Common myeloid progenitor, CD34-positive (primary cell): ENCODE results near the gene IFT74.

Experiments
- CTCF ChIA-PET: fragments of 350-600 bp; sonication (Branson Sonifier 250); formaldehyde crosslinking; loops from one replicate; lab custom pipeline; 2021; ENCODE audit warnings: antibody characterized with exemption; lab: Charles Lee
- POLR2A ChIA-PET: fragments of 350-600 bp; sonication (Branson Sonifier 250); formaldehyde crosslinking; loops from one replicate; lab custom pipeline; 2021; ENCODE audit warnings: antibody characterized with exemption; lab: Charles Lee
- DNase-seq, 3 donors: peaks; one replicate each; pipeline versions ENCODE4 v3.0.0 to v3.0.0-alpha.2; 2013
- H3K27ac ChIP-seq, 2 experiments: 1 replicate in 1 of 2; 2 replicates in 1 of 2; pipeline ENCODE4 v1.7.0; 2013; ENCODE audit warnings: inconsistent platforms in 2 of 2, low read length in 2 of 2, mild to moderate bottlenecking in 2 of 2, low read depth in 1 of 2, moderate library complexity in 1 of 2; ENCODE audit not compliant: severe bottlenecking in 2 of 2, insufficient read depth in 1 of 2, poor library complexity in 1 of 2
- H3K27me3 ChIP-seq, 5 experiments: replicated peaks in 2 of 5; 1 replicate in 3 of 5; 2 replicates in 2 of 5; pipeline versions ENCODE4 v1.6.1 to v1.7.0; 2013; ENCODE audit warnings: low read length in 4 of 5, mild to moderate bottlenecking in 2 of 5, moderate library complexity in 2 of 5, inconsistent platforms in 1 of 5; ENCODE audit not compliant: insufficient read depth in 5 of 5, control insufficient read depth in 4 of 5
- H3K36me3 ChIP-seq, 4 experiments: 1 replicate in 2 of 4; 2 replicates in 2 of 4; pipeline versions ENCODE4 v1.6.1 to v1.7.0; 2013; ENCODE audit warnings: low read length in 3 of 4, control low read depth in 1 of 4, mild to moderate bottlenecking in 1 of 4; ENCODE audit not compliant: control insufficient read depth in 4 of 4, insufficient read depth in 4 of 4
- H3K4me1 ChIP-seq, 4 experiments: 1 replicate in 3 of 4; 2 replicates in 1 of 4; pipeline versions ENCODE4 v1.6.1 to v1.7.1; 2013; ENCODE audit warnings: low read length in 3 of 4, mild to moderate bottlenecking in 3 of 4, control low read depth in 1 of 4, inconsistent platforms in 1 of 4, moderate library complexity in 1 of 4; ENCODE audit not compliant: control insufficient read depth in 4 of 4, insufficient read depth in 4 of 4; ENCODE audit errors: control extremely low read depth in 1 of 4
- H3K4me3 ChIP-seq, 7 experiments: 1 replicate in 4 of 7; 2 replicates in 3 of 7; pipeline versions ENCODE4 v1.5.1 to v1.7.0; 2013; ENCODE audit warnings: mild to moderate bottlenecking in 7 of 7, low read length in 6 of 7, moderate library complexity in 6 of 7, inconsistent platforms in 2 of 7, low read depth in 2 of 7, control low read depth in 1 of 7; ENCODE audit not compliant: insufficient read depth in 4 of 7, control insufficient read depth in 1 of 7; ENCODE audit errors: extremely low read depth in 1 of 7
- H3K9me3 ChIP-seq, 5 experiments: 1 replicate in 4 of 5; 2 replicates in 1 of 5; pipeline versions ENCODE4 v1.6.1 to v1.7.1; 2013; ENCODE audit warnings: low read length in 4 of 5, mild to moderate bottlenecking in 2 of 5, inconsistent platforms in 1 of 5, low read depth in 1 of 5, moderate library complexity in 1 of 5; ENCODE audit not compliant: control insufficient read depth in 4 of 5, insufficient read depth in 2 of 5; ENCODE audit errors: control extremely low read depth in 1 of 5
- WGBS: methylation state at CpG from one replicate; pipeline ENCODE4 v1.1.5; 2013; ENCODE audit not compliant: insufficient coverage; 5-methylcytosine and 5-hydroxymethylcytosine counted together

Gene IFT74

GRCh38 chr9:26949637-26950069 lies 6.6 kb upstream of the IFT74 start:
- no peak for DNase-seq
- H3K4me3 ChIP-seq = no peak overlapping the region
- H3K27me3 ChIP-seq = no peaks in the 10 kb centered on the region
- no peaks in the 10 kb centered on the region for H3K36me3 ChIP-seq
- ChIA-PET POLR2A (no interaction called here), CTCF (no interaction called here)
- H3K9me3 ChIP-seq = no peaks in the 10 kb centered on the region
- H3K27ac ChIP-seq = no peak overlapping the region
- H3K4me1 ChIP-seq = peaks cover 12 to 26% (median 18%) of the 10 kb centered on the region in 4 experiments
- WGBS = 95% methylated on average over 5 of the region's 6 CpGs

- peak in 1 of 3 donors; percentile 16 for DNase-seq
- no CpG with 5 or more reads among the region's 1 CpG for WGBS
- POLR2A ChIA-PET = no interaction called here
- Histone ChIP-seq H3K4me1 (peaks cover 11 to 30% (median 18%) of the 10 kb centered on the region in 4 experiments), H3K27me3 (no peaks in the 10 kb centered on the region), H3K27ac (no peak overlapping the region), H3K4me3 (no peak overlapping the region), H3K36me3 (no peaks in the 10 kb centered on the region), H3K9me3 (no peaks in the 10 kb centered on the region)
- CTCF ChIA-PET = no interaction called here
These were observed 5.7 kb upstream of the IFT74 start for GRCh38 chr9:26950521-26950920.

GRCh38 chr9:26951794-26952193 lies 4.4 kb upstream of the IFT74 start:
- no peaks in the 10 kb centered on the region for H3K36me3 ChIP-seq
- no peak overlapping the region for H3K4me3 ChIP-seq
- ChIA-PET POLR2A (no interaction called here), CTCF (interaction anchor here (0.6 kb wide), 1 partner anchor 40 kb away, joined by 3 read pairs; no protein-coding TSS in a partner anchor)
- H3K27ac ChIP-seq = no peak overlapping the region
- no peaks in the 10 kb centered on the region for H3K9me3 ChIP-seq
- peaks cover 3 to 28% (median 17%) of the 10 kb centered on the region in 4 experiments for H3K4me1 ChIP-seq
- no peak for DNase-seq
- no peaks in the 10 kb centered on the region for H3K27me3 ChIP-seq
- WGBS = 90% methylated on average over 2 of the region's 3 CpGs

- CTCF ChIA-PET = interaction anchor here (1.2 to 1.8 kb wide), 2 partner anchors 12 to 593 kb away, joined by 3 to 6 read pairs; no protein-coding TSS in a partner anchor
- peak in 2 of 3 donors; percentile 60 to 72 for DNase-seq
These were observed 2.1 kb upstream of the IFT74 start for GRCh38 chr9:26954050-26954508.

GRCh38 chr9:26955222-26955903 lies 849 bp upstream of the IFT74 start:
- Histone ChIP-seq H3K27ac (peak overlapping the region; percentile 98 to 99), H3K36me3 (no peaks in the 10 kb centered on the region), H3K27me3 (no peaks in the 10 kb centered on the region), H3K4me1 (peaks cover 4 to 30% (median 17%) of the 10 kb centered on the region in 4 experiments), H3K9me3 (no peaks in the 10 kb centered on the region), H3K4me3 (peak overlapping the region in 6 of 7 experiments; percentile 72 to 84 (median 76))
- POLR2A ChIA-PET = interaction anchor here (0.6 to 1.4 kb wide), 4 partner anchors 8 to 64 kb away, joined by 3 to 7 read pairs (median 4); partner anchors contain the start of gene PLAA
- WGBS = 33% methylated on average over 3 of the region's 4 CpGs
- peak in 2 of 3 donors; percentile 46 to 48 for DNase-seq
- CTCF ChIA-PET = interaction anchor here (0.9 to 1.8 kb wide), 5 partner anchors 13 to 592 kb away, joined by 3 to 6 read pairs (median 5); partner anchors contain the start of gene CAAP1

More at GRCh38 chr9:26954050-26954508, 2.1 kb upstream of the IFT74 start:
- no peaks in the 10 kb centered on the region for H3K9me3 ChIP-seq
- no peaks in the 10 kb centered on the region for H3K36me3 ChIP-seq
- H3K4me1 ChIP-seq = peaks cover 4 to 30% (median 17%) of the 10 kb centered on the region in 4 experiments
- H3K27ac ChIP-seq = peak overlapping the region in 1 of 2 experiments; percentile 99
- H3K27me3 ChIP-seq = no peaks in the 10 kb centered on the region
- peak overlapping the region in 1 of 7 experiments; percentile 25 for H3K4me3 ChIP-seq
- POLR2A ChIA-PET = no interaction called here
- 27% methylated on average over 2 of the region's 3 CpGs for WGBS

GRCh38 chr9:26956860-26957233 lies 635 bp downstream of the IFT74 start:
- H3K4me3 ChIP-seq = peak overlapping the region in 6 of 7 experiments; percentile 72 to 84 (median 76)
- peak overlapping the region; percentile 98 to 99 for H3K27ac ChIP-seq
- 75% methylated on average over 3 of the region's 6 CpGs for WGBS
- DNase-seq = peak in 1 of 3 donors; percentile 51
- POLR2A ChIA-PET = interaction anchor here (0.6 kb wide), 1 partner anchor 61 kb away, joined by 3 read pairs; no protein-coding TSS in a partner anchor
- CTCF ChIA-PET = no interaction called here
- no peaks in the 10 kb centered on the region for H3K9me3 ChIP-seq
- peaks cover 4 to 30% (median 17%) of the 10 kb centered on the region in 4 experiments for H3K4me1 ChIP-seq
- peaks cover 0 to 2% (median under 1%) of the 10 kb centered on the region in 4 experiments for H3K36me3 ChIP-seq
- no peaks in the 10 kb centered on the region for H3K27me3 ChIP-seq

GRCh38 chr9:26971721-26972120 lies 15.5 kb downstream of the IFT74 start:
- POLR2A ChIA-PET = no interaction called here

More at GRCh38 chr9:26971721-26972120, 15.5 kb downstream of the IFT74 start:
- Histone ChIP-seq H3K9me3 (peaks cover 0 to 10% (median 0%) of the 10 kb centered on the region in 5 experiments), H3K27me3 (no peaks in the 10 kb centered on the region), H3K4me3 (no peak overlapping the region), H3K27ac (no peak overlapping the region), H3K36me3 (peaks cover 0 to 12% (median 3%) of the 10 kb centered on the region in 4 experiments), H3K4me1 (no peaks in the 10 kb centered on the region)
- 100% methylated on average over 1 of the region's 1 CpG for WGBS
- DNase-seq = no peak
- CTCF ChIA-PET = interaction anchor here (1.4 kb wide), 1 partner anchor 10 kb away, joined by 4 read pairs; no protein-coding TSS in a partner anchor
